GM06990 (cell line): Measurements from ENCODE around the gene LMOD2.

Experiments used
- DNase-seq: peaks from one replicate; pipeline ENCODE4 v3.0.0-alpha.2; 2011; ENCODE audit not compliant: insufficient read length; ENCODE audit errors: extremely low read depth
- H3K27me3 ChIP-seq: replicated peaks from 2 replicates; pipeline ENCODE4 v1.6.0; 2011; ENCODE audit warnings: low read length; ENCODE audit not compliant: control insufficient read depth, insufficient read depth
- H3K36me3 ChIP-seq: 2 replicates; pipeline ENCODE4 v1.5.1; 2011; ENCODE audit warnings: low read length; ENCODE audit not compliant: control insufficient read depth, insufficient read depth
- H3K4me3 ChIP-seq: replicated peaks from 2 replicates; pipeline ENCODE4 v1.5.1; 2011; ENCODE audit warnings: low read depth, mild to moderate bottlenecking, control low read depth, low read length
- CTCF ChIP-seq: IDR thresholded peaks from 2 replicates; pipeline ENCODE4 v1.5.1; 2011; ENCODE audit warnings: low read length, control low read depth, mild to moderate bottlenecking, inconsistent platforms; ENCODE audit not compliant: insufficient read depth, poor library complexity, severe bottlenecking

LMOD2 gene

GRCh38 chr7:123690550-123690949 lies 34.9 kb downstream of the LMOD2 start:
- DNase-seq, result no peak
- H3K36me3 ChIP-seq, result peaks cover 3% of the 10 kb centered on the region

GRCh38 chr7:123692471-123692877 lies 36.8 kb downstream of the LMOD2 start:
- Histone ChIP-seq H3K36me3 (peaks cover 3% of the 10 kb centered on the region), H3K27me3 (no peaks in the 10 kb centered on the region), H3K4me3 (no peak overlapping the region)
- TF ChIP-seq CTCF, result no peak
- DNase-seq, result no peak

More at GRCh38 chr7:123690550-123690949, 34.9 kb downstream of the LMOD2 start:
- TF ChIP-seq CTCF, result no peak
- H3K27me3 ChIP-seq, result no peaks in the 10 kb centered on the region
- no peak overlapping the region for H3K4me3 ChIP-seq

- no peaks in the 10 kb centered on the region for H3K27me3 ChIP-seq
- no peak for TF ChIP-seq CTCF
- peaks cover 6% of the 10 kb centered on the region for H3K36me3 ChIP-seq
- no peak overlapping the region for H3K4me3 ChIP-seq
- DNase-seq, result no peak
Measured at GRCh38 chr7:123695944-123696677, 40.4 kb downstream of the LMOD2 start.

- H3K36me3 ChIP-seq, result peaks cover 1% of the 10 kb centered on the region
Measured at GRCh38 chr7:123705211-123705901, 49.7 kb downstream of the LMOD2 start.

GRCh38 chr7:123709525-123709924 lies 53.9 kb downstream of the LMOD2 start:
- no peak for DNase-seq
- H3K36me3 ChIP-seq, result peaks cover 1% of the 10 kb centered on the region; the same call in 1 of the 2 replicates
- no peak overlapping the region for H3K4me3 ChIP-seq
- no peak for TF ChIP-seq CTCF
- no peaks in the 10 kb centered on the region for H3K27me3 ChIP-seq

More at GRCh38 chr7:123705211-123705901, 49.7 kb downstream of the LMOD2 start:
- Histone ChIP-seq H3K27me3 (no peaks in the 10 kb centered on the region), H3K4me3 (no peak overlapping the region)
- no peak for DNase-seq
- TF ChIP-seq CTCF, result no peak
